ENCODE measurements around the gene IGSF6. TPM values are rescaled to one million over a fixed set of nuclear protein-coding genes. Genes with fewer than 3 reads are reported as not detected.

IGSF6 gene
- total and polyA plus RNA-seq, 2 of the 13 experiments (the other 11 are each of a cell fraction or from before 2014, with no cell fraction given), result not detected

GRCh38 chr16:21599122-21600030, 53.0 kb downstream of the IGSF6 start, which contains the start of gene METTL9 (continued):
- no peak for TF ChIP-seq DBP (CRISPR knock-in tag; IDR thresholded peaks at IDR 0.05; ENCODE audit: not compliant biosample characterization)
- TF ChIP-seq ZMAT5 (CRISPR knock-in tag; IDR thresholded peaks at IDR 0.05; ENCODE audit: borderline replicate concordance, low read depth), result no peak
- peak; percentile 99 for TF ChIP-seq ZNF280B (CRISPR knock-in tag; IDR thresholded peaks at IDR 0.05; ENCODE audit: borderline replicate concordance)
- no peak for TF ChIP-seq ZNF382 (CRISPR knock-in tag; IDR thresholded peaks at IDR 0.05; ENCODE audit: borderline replicate concordance)
- TF ChIP-seq EZH2 (conservative IDR thresholded peaks at IDR 0.05; ENCODE audit: low read depth, low read length), result no peak
- no peak for TF ChIP-seq PLRG1 (conservative IDR thresholded peaks at IDR 0.05)
- no peak for TF ChIP-seq ELK4 (CRISPR knock-in tag; IDR thresholded peaks at IDR 0.05; ENCODE audit: borderline replicate concordance)
- TF ChIP-seq ZNF430 (CRISPR knock-in tag; IDR thresholded peaks at IDR 0.05), result peak; percentile 97
- TF ChIP-seq MAF1 (CRISPR knock-in tag; IDR thresholded peaks at IDR 0.05; ENCODE audit: borderline replicate concordance), result peak; percentile 98
- no peak; the same call in 1 of the 2 replicates for TF ChIP-seq SOX13 (IDR thresholded peaks at IDR 0.05)
- peak in 1 of 2 experiments; percentile 91; a peak in 2 of 4 replicates for TF ChIP-seq SOX13 (CRISPR knock-in tag; conservative IDR thresholded peaks at IDR 0.05 in 1 of 2, IDR thresholded peaks at IDR 0.05 in 1 of 2)
- TF ChIP-seq ZSCAN5A (CRISPR knock-in tag; IDR thresholded peaks at IDR 0.05; ENCODE audit: borderline replicate concordance), result peak; percentile 90; the same call in 1 of the 2 replicates
- TF ChIP-seq ZSCAN22 (CRISPR knock-in tag; IDR thresholded peaks at IDR 0.05), result peak; percentile 74; the same call in 1 of the 2 replicates
- peak; percentile 98 for TF ChIP-seq CBFB (CRISPR knock-in tag; IDR thresholded peaks at IDR 0.05)
- TF ChIP-seq E2F1 (CRISPR knock-in tag; IDR thresholded peaks at IDR 0.05), result peak; percentile 86
- TF ChIP-seq ZC3H13 (CRISPR knock-in tag; IDR thresholded peaks at IDR 0.05), result peak; percentile 94
- TF ChIP-seq ZNF724P (CRISPR knock-in tag; IDR thresholded peaks at IDR 0.05; ENCODE audit: borderline replicate concordance), result peak; percentile 98
- TF ChIP-seq ZNF775 (CRISPR knock-in tag; IDR thresholded peaks at IDR 0.05; ENCODE audit: borderline replicate concordance), result no peak
- peak; percentile 89; the same call in 1 of the 2 replicates for TF ChIP-seq NAIF1 (CRISPR knock-in tag; IDR thresholded peaks at IDR 0.05; ENCODE audit: borderline replicate concordance)
